Measurements from ENCODE around the gene ASCC2.

Gene ASCC2

DNA sequence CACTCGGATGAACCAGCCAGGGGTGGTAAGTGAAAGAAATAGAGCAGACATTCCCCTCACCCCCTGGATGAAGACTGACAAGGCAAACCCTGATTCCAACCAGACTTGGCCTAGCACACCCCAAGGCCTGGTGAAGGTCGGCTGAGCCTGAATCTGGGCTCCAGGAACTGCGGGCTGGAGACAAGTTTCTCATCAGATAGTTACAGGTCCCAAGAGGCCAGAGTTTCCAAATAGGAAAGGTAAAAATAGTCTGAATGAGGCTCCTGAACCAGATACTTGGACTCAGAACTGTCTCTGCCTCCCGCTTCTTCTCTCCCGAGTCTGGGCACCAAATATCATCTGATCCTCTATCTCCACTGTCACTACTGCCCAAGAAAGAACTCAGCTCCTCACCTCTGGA lies 79.1 kb downstream of the ASCC2 start:
- Histone ChIP-seq H3K4me2 (ENCODE audit: low read length) (no peak overlapping the region), H3K36me3 (ENCODE audit: control insufficient read depth in 1 of 2, insufficient read depth in 2 of 2, low read length in 2 of 2) (no peaks in the 10 kb centered on the region), H2BK5ac (ENCODE audit: low read depth, low read length, poor library complexity) (no peak overlapping the region), H3K79me2 (ENCODE audit: control insufficient read depth, insufficient read depth, low read length, poor library complexity) (no peaks in the 10 kb centered on the region), H3K18ac (ENCODE audit: low read length) (no peak overlapping the region), H4K8ac (ENCODE audit: low read depth, low read length) (no peak overlapping the region), H3K9ac (ENCODE audit: low read length) (no peak overlapping the region), H2AK5ac (ENCODE audit: low read length) (no peak overlapping the region), H3K23ac (ENCODE audit: low read length) (no peak overlapping the region), H4K91ac (ENCODE audit: low read depth, low read length) (no peak overlapping the region), H3K9me3 (ENCODE audit: insufficient read depth, low read depth, low read length) (no peaks in the 10 kb centered on the region), H3K4ac (ENCODE audit: low read depth, low read length) (no peak overlapping the region), H4K12ac (ENCODE audit: low read depth, low read length) (no peak overlapping the region), H2BK12ac (ENCODE audit: low read length) (no peak overlapping the region), H3K4me3 (ENCODE audit: low read depth, low read length) (no peak overlapping the region), H2BK120ac (ENCODE audit: insufficient read depth, low read length, poor library complexity) (no peak overlapping the region), H3K27ac (ENCODE audit: low read depth, low read length) (no peak overlapping the region), H3K4me1 (ENCODE audit: control insufficient read depth in 1 of 2, insufficient read depth in 2 of 2, low read length in 2 of 2) (peaks cover 0 to 1% of the 10 kb centered on the region in 2 experiments), H3K79me1 (ENCODE audit: low read length) (no peaks in the 10 kb centered on the region), H3K14ac (ENCODE audit: low read length) (no peak overlapping the region), H3K27me3 (ENCODE audit: insufficient read depth, low read length) (no peaks in the 10 kb centered on the region), H2AFZ (ENCODE audit: insufficient read depth, low read length, poor library complexity) (no peak overlapping the region)
- DNase-seq, result no peak
- WGBS (ENCODE audit: extremely low coverage, insufficient coverage, insufficient read length), result no CpG with 5 or more reads among the region's 5 CpGs

DNA sequence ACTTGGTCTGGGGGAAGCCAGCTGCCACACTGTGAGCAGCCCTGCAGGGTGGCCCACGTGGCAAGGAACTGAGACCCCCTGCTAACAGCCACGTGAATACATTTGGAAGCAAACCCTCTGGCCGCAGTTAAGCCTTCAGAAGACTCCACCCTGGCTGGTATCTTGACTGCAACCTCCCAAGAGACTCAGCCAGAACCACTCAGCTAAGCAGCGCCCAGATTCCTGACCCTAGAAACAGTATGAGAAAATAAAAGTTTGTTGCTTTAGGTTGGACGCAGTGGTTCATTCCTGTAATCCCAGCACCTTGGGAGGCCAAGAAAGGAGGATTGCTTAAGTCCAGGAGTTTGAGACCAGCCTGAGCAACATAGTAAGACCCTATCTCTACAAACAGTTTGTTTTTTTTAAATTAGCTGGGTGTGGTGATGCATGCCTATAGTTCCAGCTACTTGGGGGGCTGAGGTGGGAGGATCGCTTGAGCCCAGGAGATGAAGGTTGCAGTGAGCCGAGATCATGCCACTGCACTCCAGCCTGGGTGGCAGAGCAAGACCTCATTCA lies 79.9 kb downstream of the ASCC2 start:
- Histone ChIP-seq H3K9ac (ENCODE audit: low read length) (no peak overlapping the region), H2AK5ac (ENCODE audit: low read length) (no peak overlapping the region), H3K4me1 (ENCODE audit: control insufficient read depth in 1 of 2, insufficient read depth in 2 of 2, low read length in 2 of 2) (peaks cover 4 to 5% of the 10 kb centered on the region in 2 experiments), H3K23ac (ENCODE audit: low read length) (no peak overlapping the region), H3K4me2 (ENCODE audit: low read length) (no peak overlapping the region), H2BK12ac (ENCODE audit: low read length) (no peak overlapping the region), H4K8ac (ENCODE audit: low read depth, low read length) (no peak overlapping the region), H2BK120ac (ENCODE audit: insufficient read depth, low read length, poor library complexity) (no peak overlapping the region), H3K9me3 (ENCODE audit: insufficient read depth, low read depth, low read length) (no peaks in the 10 kb centered on the region), H3K79me1 (ENCODE audit: low read length) (no peaks in the 10 kb centered on the region), H3K36me3 (ENCODE audit: control insufficient read depth in 1 of 2, insufficient read depth in 2 of 2, low read length in 2 of 2) (no peaks in the 10 kb centered on the region), H4K12ac (ENCODE audit: low read depth, low read length) (no peak overlapping the region), H2AFZ (ENCODE audit: insufficient read depth, low read length, poor library complexity) (no peak overlapping the region), H3K27ac (ENCODE audit: low read depth, low read length) (no peak overlapping the region), H2BK5ac (ENCODE audit: low read depth, low read length, poor library complexity) (no peak overlapping the region), H3K14ac (ENCODE audit: low read length) (no peak overlapping the region), H3K27me3 (ENCODE audit: insufficient read depth, low read length) (no peaks in the 10 kb centered on the region), H3K4me3 (ENCODE audit: low read depth, low read length) (no peak overlapping the region), H3K4ac (ENCODE audit: low read depth, low read length) (no peak overlapping the region), H3K79me2 (ENCODE audit: control insufficient read depth, insufficient read depth, low read length, poor library complexity) (no peaks in the 10 kb centered on the region), H4K91ac (ENCODE audit: low read depth, low read length) (no peak overlapping the region), H3K18ac (ENCODE audit: low read length) (no peak overlapping the region)
- no peak for DNase-seq
- WGBS (ENCODE audit: extremely low coverage, insufficient coverage, insufficient read length), result no CpG with 5 or more reads among the region's 7 CpGs

DNA sequence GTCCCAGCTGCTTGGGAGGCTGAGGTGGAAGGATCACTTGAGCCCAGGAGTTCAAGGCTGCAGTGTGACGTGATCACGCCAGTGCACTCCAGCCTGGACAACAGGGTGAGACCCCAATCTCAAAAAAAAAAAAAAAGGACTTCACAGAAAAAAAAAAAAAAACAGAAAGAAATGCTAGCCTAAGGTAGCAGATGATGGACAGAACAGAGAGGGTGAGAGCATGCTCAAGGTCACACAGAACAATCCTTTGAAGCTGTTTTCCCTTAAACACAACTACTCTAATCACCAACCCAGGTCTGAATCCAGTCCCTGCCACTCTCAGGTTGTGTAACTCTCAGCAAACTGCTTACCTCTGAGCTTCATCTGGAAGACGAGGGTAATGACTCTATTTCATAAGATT lies 81.0 kb downstream of the ASCC2 start:
- H3K4me2 ChIP-seq (ENCODE audit: low read length), result no peak overlapping the region

DNA sequence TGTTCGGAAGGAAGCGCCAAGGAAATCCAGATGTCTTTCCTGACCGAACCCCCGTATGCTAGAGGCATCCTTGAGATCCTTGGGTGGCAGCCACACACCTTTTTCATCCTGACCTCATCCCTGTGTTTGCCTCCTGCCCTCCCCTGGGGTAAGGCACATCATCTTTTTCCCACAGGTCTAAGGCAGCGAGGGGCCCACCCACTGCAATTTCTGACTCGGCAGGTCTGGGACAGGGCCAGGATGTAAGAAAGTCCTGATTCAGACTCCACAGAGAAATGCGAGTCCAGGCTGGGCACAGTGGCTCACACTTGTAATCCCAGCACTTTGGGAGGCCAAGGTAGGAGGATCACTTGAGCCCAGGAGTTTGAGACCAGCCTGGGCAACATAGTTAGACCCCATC lies 81.7 kb downstream of the ASCC2 start:
- no peak overlapping the region for H2BK120ac ChIP-seq (ENCODE audit: insufficient read depth, low read length, poor library complexity)
- WGBS (ENCODE audit: extremely low coverage, insufficient coverage, insufficient read length), result no CpG with 5 or more reads among the region's 7 CpGs
- no peak overlapping the region for H3K18ac ChIP-seq (ENCODE audit: low read length)
- no peaks in the 10 kb centered on the region for H3K36me3 ChIP-seq (ENCODE audit: control insufficient read depth in 1 of 2, insufficient read depth in 2 of 2, low read length in 2 of 2)
- no peak overlapping the region for H3K4me2 ChIP-seq (ENCODE audit: low read length)
- H2BK5ac ChIP-seq (ENCODE audit: low read depth, low read length, poor library complexity), result no peak overlapping the region
- no peak overlapping the region for H3K27ac ChIP-seq (ENCODE audit: low read depth, low read length)
- no peak overlapping the region for H3K14ac ChIP-seq (ENCODE audit: low read length)
- H3K9ac ChIP-seq (ENCODE audit: low read length), result no peak overlapping the region
- H3K9me3 ChIP-seq (ENCODE audit: insufficient read depth, low read depth, low read length), result peaks cover 2% of the 10 kb centered on the region
- H3K23ac ChIP-seq (ENCODE audit: low read length), result no peak overlapping the region
- H4K12ac ChIP-seq (ENCODE audit: low read depth, low read length), result no peak overlapping the region
- no peaks in the 10 kb centered on the region for H3K79me1 ChIP-seq (ENCODE audit: low read length)
- no peak overlapping the region for H4K8ac ChIP-seq (ENCODE audit: low read depth, low read length)
- H3K79me2 ChIP-seq (ENCODE audit: control insufficient read depth, insufficient read depth, low read length, poor library complexity), result no peaks in the 10 kb centered on the region
- H2BK12ac ChIP-seq (ENCODE audit: low read length), result no peak overlapping the region
- H3K4me3 ChIP-seq (ENCODE audit: low read depth, low read length), result no peak overlapping the region
- no peak overlapping the region for H4K91ac ChIP-seq (ENCODE audit: low read depth, low read length)
- DNase-seq, result no peak
- H2AFZ ChIP-seq (ENCODE audit: insufficient read depth, low read length, poor library complexity), result no peak overlapping the region
- no peak overlapping the region for H3K4ac ChIP-seq (ENCODE audit: low read depth, low read length)
- peaks cover 4 to 5% of the 10 kb centered on the region in 2 experiments for H3K4me1 ChIP-seq (ENCODE audit: control insufficient read depth in 1 of 2, insufficient read depth in 2 of 2, low read length in 2 of 2)
- no peaks in the 10 kb centered on the region for H3K27me3 ChIP-seq (ENCODE audit: insufficient read depth, low read length)
- no peak overlapping the region for H2AK5ac ChIP-seq (ENCODE audit: low read length)

More for the DNA sequence above, 81.0 kb downstream of the ASCC2 start:
- H3K36me3 ChIP-seq (ENCODE audit: control insufficient read depth in 1 of 2, insufficient read depth in 2 of 2, low read length in 2 of 2), result no peaks in the 10 kb centered on the region
- H3K23ac ChIP-seq (ENCODE audit: low read length), result no peak overlapping the region
- H3K18ac ChIP-seq (ENCODE audit: low read length), result no peak overlapping the region
- DNase-seq, result no peak
- peaks cover 4 to 5% of the 10 kb centered on the region in 2 experiments for H3K4me1 ChIP-seq (ENCODE audit: control insufficient read depth in 1 of 2, insufficient read depth in 2 of 2, low read length in 2 of 2)
- no peak overlapping the region for H3K9ac ChIP-seq (ENCODE audit: low read length)
- no peak overlapping the region for H2AK5ac ChIP-seq (ENCODE audit: low read length)
- no peak overlapping the region for H3K27ac ChIP-seq (ENCODE audit: low read depth, low read length)
- H2BK12ac ChIP-seq (ENCODE audit: low read length), result no peak overlapping the region
- no peak overlapping the region for H4K12ac ChIP-seq (ENCODE audit: low read depth, low read length)
- H3K9me3 ChIP-seq (ENCODE audit: insufficient read depth, low read depth, low read length), result peaks cover 2% of the 10 kb centered on the region
- no peaks in the 10 kb centered on the region for H3K27me3 ChIP-seq (ENCODE audit: insufficient read depth, low read length)
- H3K14ac ChIP-seq (ENCODE audit: low read length), result no peak overlapping the region
- H3K4me3 ChIP-seq (ENCODE audit: low read depth, low read length), result no peak overlapping the region
- no peak overlapping the region for H2BK5ac ChIP-seq (ENCODE audit: low read depth, low read length, poor library complexity)
- H3K4ac ChIP-seq (ENCODE audit: low read depth, low read length), result no peak overlapping the region
- H4K8ac ChIP-seq (ENCODE audit: low read depth, low read length), result no peak overlapping the region
- H3K79me2 ChIP-seq (ENCODE audit: control insufficient read depth, insufficient read depth, low read length, poor library complexity), result no peaks in the 10 kb centered on the region
- no peaks in the 10 kb centered on the region for H3K79me1 ChIP-seq (ENCODE audit: low read length)
- WGBS (ENCODE audit: extremely low coverage, insufficient coverage, insufficient read length), result no CpG with 5 or more reads among the region's 3 CpGs
- no peak overlapping the region for H2AFZ ChIP-seq (ENCODE audit: insufficient read depth, low read length, poor library complexity)
- no peak overlapping the region for H2BK120ac ChIP-seq (ENCODE audit: insufficient read depth, low read length, poor library complexity)
- H4K91ac ChIP-seq (ENCODE audit: low read depth, low read length), result no peak overlapping the region
